Measurements from ENCODE around the gene ECM1. TPM values are rescaled to one million over a fixed set of nuclear protein-coding genes. Genes with fewer than 3 reads are reported as not detected.

The ECM1 gene
- total RNA-seq, 6 experiments from 2014 or later, result 8.8 to 26.7 (median 14.9) TPM

GRCh38 chr1:150553392-150554085 lies 45.6 kb downstream of the ECM1 start:
- Histone ChIP-seq H3K4me1 (peaks cover 0 to 33% (median 10%) of the 10 kb centered on the region in 4 donors), H3K27ac (peak overlapping the region in 1 of 3 donors; percentile 76), H3K36me3 (peaks cover 0 to 6% (median 0%) of the 10 kb centered on the region in 4 donors), H3K27me3 (no peaks in the 10 kb centered on the region), H3K9me3 (no peaks in the 10 kb centered on the region), H3K4me3 (no peak overlapping the region)
- intact Hi-C loops (cut with DNase I), result no loop called here
- ATAC-seq, result no peak
- 60% methylated on average over 1 of the region's 23 CpGs for WGBS (ENCODE audit: insufficient coverage, low coverage, low lambda C conversion rate, missing lambda C conversion rate)
- no peak for TF ChIP-seq CTCF (IDR thresholded peaks at IDR 0.05)
- TF ChIP-seq POLR2A (IDR thresholded peaks at IDR 0.05), result no peak
- DNase-seq, result peak in 1 of 3 donors; percentile 49

- no peaks in the 10 kb centered on the region for H3K27me3 ChIP-seq
- DNase-seq (peak in 1 of 3 donors; percentile 48), ATAC-seq (no peak)
- no peak overlapping the region for H3K27ac ChIP-seq
- no peak overlapping the region for H3K4me3 ChIP-seq
- no peaks in the 10 kb centered on the region for H3K9me3 ChIP-seq
- H3K4me1 ChIP-seq, result peaks cover 0 to 33% (median 10%) of the 10 kb centered on the region in 4 donors
- 100% methylated on average over 3 of the region's 8 CpGs for WGBS (ENCODE audit: insufficient coverage, low coverage, low lambda C conversion rate, missing lambda C conversion rate)
- TF ChIP-seq CTCF (IDR thresholded peaks at IDR 0.05) (no peak), POLR2A (IDR thresholded peaks at IDR 0.05) (no peak)
- H3K36me3 ChIP-seq, result peaks cover 0 to 10% (median 0%) of the 10 kb centered on the region in 4 donors
- intact Hi-C loops (cut with DNase I), result no loop called here
These were observed 46.2 kb downstream of the ECM1 start for GRCh38 chr1:150554086-150554452.

GRCh38 chr1:150555198-150555970 lies 47.5 kb downstream of the ECM1 start:
- peaks cover 0 to 40% (median 13%) of the 10 kb centered on the region in 4 donors for H3K4me1 ChIP-seq
- H3K27ac ChIP-seq, result no peak overlapping the region
- no peaks in the 10 kb centered on the region for H3K27me3 ChIP-seq
- no peak for TF ChIP-seq CTCF (IDR thresholded peaks at IDR 0.05)
- TF ChIP-seq POLR2A (IDR thresholded peaks at IDR 0.05), result no peak
- 73% methylated on average over 4 of the region's 19 CpGs for whole genome bisulfite sequencing (ENCODE audit: insufficient coverage, low coverage, low lambda C conversion rate, missing lambda C conversion rate)
- intact Hi-C loops (cut with DNase I), result no loop called here
- H3K9me3 ChIP-seq, result no peaks in the 10 kb centered on the region
- no peak overlapping the region for H3K4me3 ChIP-seq
- H3K36me3 ChIP-seq, result peaks cover 0 to 10% (median 0%) of the 10 kb centered on the region in 4 donors
- ATAC-seq (no peak), DNase-seq (no peak)

GRCh38 chr1:150555971-150556865 lies 48.3 kb downstream of the ECM1 start:
- DNase-seq (no peak), ATAC-seq (no peak)
- intact Hi-C loops (cut with DNase I), result no loop called here
- WGBS (ENCODE audit: insufficient coverage, low coverage, low lambda C conversion rate, missing lambda C conversion rate), result 74% methylated on average over 11 of the region's 26 CpGs
- H3K9me3 ChIP-seq, result no peaks in the 10 kb centered on the region
- no peaks in the 10 kb centered on the region for H3K27me3 ChIP-seq
- H3K4me3 ChIP-seq, result no peak overlapping the region
- peaks cover 0 to 10% (median 0%) of the 10 kb centered on the region in 4 donors for H3K36me3 ChIP-seq
- peaks cover 0 to 37% (median 14%) of the 10 kb centered on the region in 4 donors for H3K4me1 ChIP-seq
- TF ChIP-seq POLR2A (IDR thresholded peaks at IDR 0.05) (no peak), CTCF (IDR thresholded peaks at IDR 0.05) (no peak)
- no peak overlapping the region for H3K27ac ChIP-seq

Measured in right lobe of liver (tissue), 6 donors.